Liver (tissue), 9 donors: ENCODE results near the gene PHF21B. TPM values are rescaled to one million over a fixed set of nuclear protein-coding genes. Genes with fewer than 3 reads are reported as not detected.

ENCODE experiments used
- DNase-seq: peaks from one replicate; pipeline ENCODE4 v3.0.0-alpha.2; 2017; ENCODE audit warnings: low spot score
- H3K27ac ChIP-seq, 2 donors: one replicate each; pipeline ENCODE4 v1.7.0; 2013; ENCODE audit warnings: inconsistent platforms in 2 of 2, low read length in 2 of 2, control low read depth in 1 of 2, low read depth in 1 of 2, mild to moderate bottlenecking in 1 of 2
- H3K27me3 ChIP-seq, 4 donors: one replicate each; pipeline versions ENCODE4 v1.6.1 to v1.7.0; 2013; ENCODE audit warnings: low read length in 3 of 4, inconsistent platforms in 1 of 4, mild to moderate bottlenecking in 1 of 4, moderate library complexity in 1 of 4; ENCODE audit not compliant: control insufficient read depth in 4 of 4, insufficient read depth in 4 of 4
- H3K36me3 ChIP-seq, 4 donors: one replicate each; pipeline versions ENCODE4 v1.6.1 to v1.7.0; 2013; ENCODE audit warnings: low read length in 3 of 4, mild to moderate bottlenecking in 3 of 4, low read depth in 1 of 4, moderate library complexity in 1 of 4; ENCODE audit not compliant: control insufficient read depth in 4 of 4, insufficient read depth in 3 of 4
- H3K4me1 ChIP-seq, 4 donors: one replicate each; pipeline versions ENCODE4 v1.6.1 to v1.7.0; 2013; ENCODE audit warnings: low read length in 3 of 4, mild to moderate bottlenecking in 3 of 4, moderate library complexity in 1 of 4; ENCODE audit not compliant: control insufficient read depth in 4 of 4, insufficient read depth in 4 of 4
- H3K4me3 ChIP-seq, 3 donors: one replicate each; pipeline versions ENCODE4 v1.6.1 to v1.7.0; 2013; ENCODE audit warnings: low read length in 3 of 3, control low read depth in 1 of 3, low read depth in 1 of 3, mild to moderate bottlenecking in 1 of 3
- H3K9ac ChIP-seq, 2 donors: one replicate each; pipeline ENCODE4 v1.7.0; 2013; ENCODE audit warnings: low read length in 2 of 2, mild to moderate bottlenecking in 2 of 2, moderate library complexity in 2 of 2, control low read depth in 1 of 2, low read depth in 1 of 2
- H3K9me3 ChIP-seq, 4 donors: one replicate each; pipeline versions ENCODE4 v1.6.1 to v1.7.0; 2013; ENCODE audit warnings: low read length in 3 of 4; ENCODE audit not compliant: control insufficient read depth in 4 of 4
- EGR1 ChIP-seq, 2 donors: IDR thresholded peaks; 2 replicates each; pipeline ENCODE4 v1.6.1; 2016 to 2018; ENCODE audit warnings: antibody characterized with exemption in 2 of 2, low read depth in 2 of 2
- FOXA1 ChIP-seq: IDR thresholded peaks from 2 replicates; pipeline ENCODE4 v1.6.1; 2016; ENCODE audit warnings: antibody characterized with exemption
- FOXA2 ChIP-seq: IDR thresholded peaks from 2 replicates; pipeline ENCODE4 v1.6.1; 2016; ENCODE audit warnings: antibody characterized with exemption
- GABPA ChIP-seq, 2 donors: IDR thresholded peaks in 1 of 2; conservative IDR thresholded peaks in 1 of 2; 2 replicates each; pipeline ENCODE4 v1.6.1; 2016; ENCODE audit warnings: antibody characterized with exemption in 2 of 2, mild to moderate bottlenecking in 1 of 2, moderate library complexity in 1 of 2
- HNF4A ChIP-seq, 2 donors: conservative IDR thresholded peaks; 2 replicates each; pipeline ENCODE4 v1.6.1; 2016; ENCODE audit warnings: antibody characterized with exemption in 2 of 2, mild to moderate bottlenecking in 2 of 2
- HNF4G ChIP-seq: IDR thresholded peaks from 2 replicates; pipeline ENCODE4 v1.6.1; 2016; ENCODE audit warnings: antibody characterized with exemption
- JUND ChIP-seq, 2 donors: IDR thresholded peaks; 2 replicates each; pipeline ENCODE4 v1.6.1; 2016; ENCODE audit warnings: antibody characterized with exemption in 2 of 2
- NR2F2 ChIP-seq: IDR thresholded peaks from 2 replicates; pipeline ENCODE4 v1.6.1; 2016; ENCODE audit warnings: antibody characterized with exemption
- RAD21 ChIP-seq, 2 donors: IDR thresholded peaks; 2 replicates each; pipeline ENCODE4 v1.6.1; 2016; ENCODE audit warnings: antibody characterized with exemption in 2 of 2, mild to moderate bottlenecking in 2 of 2
- RXRA ChIP-seq, 2 donors: IDR thresholded peaks; 2 replicates each; pipeline ENCODE4 v1.6.1; 2017 to 2018; ENCODE audit warnings: antibody characterized with exemption in 2 of 2, mild to moderate bottlenecking in 1 of 2
- SP1 ChIP-seq: IDR thresholded peaks from 2 replicates; pipeline ENCODE4 v1.6.1; 2018; ENCODE audit warnings: antibody characterized with exemption, mild to moderate bottlenecking
- TAF1 ChIP-seq: conservative IDR thresholded peaks from 2 replicates; pipeline ENCODE4 v1.6.1; 2016; ENCODE audit warnings: antibody characterized with exemption, mild to moderate bottlenecking
- YY1 ChIP-seq: IDR thresholded peaks from 2 replicates; pipeline ENCODE4 v1.6.1; 2016; ENCODE audit warnings: antibody characterized with exemption, mild to moderate bottlenecking
- WGBS: extraction: QIAGEN DNeasy Blood & Tissue Kit; methylation state at CpG from one replicate; pipeline ENCODE4 v1.1.7; 2013; 5-methylcytosine and 5-hydroxymethylcytosine counted together
- polyA plus RNA-seq, 2 donors: library from polyadenylated mRNA; stranded (reverse) in 1 of 2; unstranded in 1 of 2; fragments of 200-250 nt in 1 of 2; fragments of >200 nt in 1 of 2; fragmentation: Nextera tagmentation in 1 of 2; extraction: Ambion mirVana in 1 of 2; gene quantifications; one replicate each; pipeline versions ENCODE4 v1.2.1 to v1.2.3, GENCODE V29; 2013 to 2015
- total RNA-seq, 2 donors: library from RNA; depleted of rRNA; stranded (reverse); fragments of >200 nt; gene quantifications; one replicate each; pipeline ENCODE4 v1.2.3, GENCODE V29; 2014
- TF ChIP-seq, protein P1 (sequence below): IDR thresholded peaks from 2 replicates; pipeline ENCODE4 v1.6.1; 2016; ENCODE audit warnings: antibody characterized with exemption
- TF ChIP-seq, protein P2 (sequence below): fragments of 150-350 bp; IDR thresholded peaks from 2 replicates; pipeline ENCODE4 v1.5.1; 2017; ENCODE audit warnings: improper control_type of control experiment, low read depth, low read length; ENCODE audit not compliant: missing input control
- TF ChIP-seq, protein P3 (sequence below): IDR thresholded peaks from 2 replicates; pipeline ENCODE4 v1.6.1; 2016; ENCODE audit warnings: antibody characterized with exemption
- TF ChIP-seq, protein P4 (sequence below): IDR thresholded peaks from 2 replicates; pipeline ENCODE4 v1.6.1; 2016; ENCODE audit warnings: antibody characterized with exemption, mild to moderate bottlenecking
- TF ChIP-seq, protein P5 (sequence below): IDR thresholded peaks from 2 replicates; pipeline ENCODE4 v1.6.1; 2016; ENCODE audit warnings: antibody characterized with exemption
- donor health status: healthy.
- donor health status: healthy.
- donor health status: healthy.
- donor health status: healthy.
- donor health status: healthy.

PHF21B gene
- total and polyA plus RNA-seq, 4 donors, result not detected

DNA sequence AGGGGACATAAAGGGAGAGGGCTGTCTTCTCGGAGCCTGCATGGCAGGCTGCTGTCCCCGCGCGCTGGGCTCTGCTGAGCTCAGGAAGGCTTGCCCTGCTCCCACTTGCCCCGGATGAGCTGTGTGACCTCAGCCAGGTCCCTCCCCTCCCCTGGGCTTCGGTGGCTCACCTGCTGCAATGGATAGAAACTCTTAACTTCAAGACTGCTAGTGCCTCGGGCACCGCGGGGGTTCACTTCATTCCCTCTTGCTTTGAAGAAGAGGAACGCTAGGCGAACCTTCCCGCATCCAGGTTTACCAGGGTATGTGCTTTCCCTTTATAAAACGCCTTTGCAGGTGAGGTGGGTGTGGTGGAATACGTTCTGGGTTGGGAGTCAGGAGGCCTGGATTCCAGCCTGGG lies 115.0 kb downstream of the PHF21B start:
- Histone ChIP-seq H3K9ac (no peak overlapping the region), H3K27ac (no peak overlapping the region), H3K36me3 (no peaks in the 10 kb centered on the region), H3K9me3 (no peaks in the 10 kb centered on the region), H3K27me3 (no peaks in the 10 kb centered on the region), H3K4me3 (no peak overlapping the region), H3K4me1 (no peaks in the 10 kb centered on the region)
- DNase-seq, result no peak
- WGBS, result 83% methylated on average over 14 of the region's 14 CpGs
- TF ChIP-seq GABPA (IDR thresholded peaks at IDR 0.05 in 1 of 2, conservative IDR thresholded peaks at IDR 0.05 in 1 of 2), result no peak
- TF ChIP-seq RAD21 (IDR thresholded peaks at IDR 0.05), result no peak
- no peak for TF ChIP-seq HNF4A (conservative IDR thresholded peaks at IDR 0.05)
- TF ChIP-seq FOXA1, result no peak
- TF ChIP-seq, protein P1, sequence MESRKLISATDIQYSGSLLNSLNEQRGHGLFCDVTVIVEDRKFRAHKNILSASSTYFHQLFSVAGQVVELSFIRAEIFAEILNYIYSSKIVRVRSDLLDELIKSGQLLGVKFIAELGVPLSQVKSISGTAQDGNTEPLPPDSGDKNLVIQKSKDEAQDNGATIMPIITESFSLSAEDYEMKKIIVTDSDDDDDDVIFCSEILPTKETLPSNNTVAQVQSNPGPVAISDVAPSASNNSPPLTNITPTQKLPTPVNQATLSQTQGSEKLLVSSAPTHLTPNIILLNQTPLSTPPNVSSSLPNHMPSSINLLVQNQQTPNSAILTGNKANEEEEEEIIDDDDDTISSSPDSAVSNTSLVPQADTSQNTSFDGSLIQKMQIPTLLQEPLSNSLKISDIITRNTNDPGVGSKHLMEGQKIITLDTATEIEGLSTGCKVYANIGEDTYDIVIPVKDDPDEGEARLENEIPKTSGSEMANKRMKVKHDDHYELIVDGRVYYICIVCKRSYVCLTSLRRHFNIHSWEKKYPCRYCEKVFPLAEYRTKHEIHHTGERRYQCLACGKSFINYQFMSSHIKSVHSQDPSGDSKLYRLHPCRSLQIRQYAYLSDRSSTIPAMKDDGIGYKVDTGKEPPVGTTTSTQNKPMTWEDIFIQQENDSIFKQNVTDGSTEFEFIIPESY, result no peak
- TF ChIP-seq, protein P2, sequence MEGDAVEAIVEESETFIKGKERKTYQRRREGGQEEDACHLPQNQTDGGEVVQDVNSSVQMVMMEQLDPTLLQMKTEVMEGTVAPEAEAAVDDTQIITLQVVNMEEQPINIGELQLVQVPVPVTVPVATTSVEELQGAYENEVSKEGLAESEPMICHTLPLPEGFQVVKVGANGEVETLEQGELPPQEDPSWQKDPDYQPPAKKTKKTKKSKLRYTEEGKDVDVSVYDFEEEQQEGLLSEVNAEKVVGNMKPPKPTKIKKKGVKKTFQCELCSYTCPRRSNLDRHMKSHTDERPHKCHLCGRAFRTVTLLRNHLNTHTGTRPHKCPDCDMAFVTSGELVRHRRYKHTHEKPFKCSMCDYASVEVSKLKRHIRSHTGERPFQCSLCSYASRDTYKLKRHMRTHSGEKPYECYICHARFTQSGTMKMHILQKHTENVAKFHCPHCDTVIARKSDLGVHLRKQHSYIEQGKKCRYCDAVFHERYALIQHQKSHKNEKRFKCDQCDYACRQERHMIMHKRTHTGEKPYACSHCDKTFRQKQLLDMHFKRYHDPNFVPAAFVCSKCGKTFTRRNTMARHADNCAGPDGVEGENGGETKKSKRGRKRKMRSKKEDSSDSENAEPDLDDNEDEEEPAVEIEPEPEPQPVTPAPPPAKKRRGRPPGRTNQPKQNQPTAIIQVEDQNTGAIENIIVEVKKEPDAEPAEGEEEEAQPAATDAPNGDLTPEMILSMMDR, result no peak
- TF ChIP-seq, protein P3, sequence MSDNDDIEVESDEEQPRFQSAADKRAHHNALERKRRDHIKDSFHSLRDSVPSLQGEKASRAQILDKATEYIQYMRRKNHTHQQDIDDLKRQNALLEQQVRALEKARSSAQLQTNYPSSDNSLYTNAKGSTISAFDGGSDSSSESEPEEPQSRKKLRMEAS, result no peak
- TF ChIP-seq YY1, result no peak
- no peak for TF ChIP-seq JUND (IDR thresholded peaks at IDR 0.05)
- TF ChIP-seq FOXA2, result no peak
- TF ChIP-seq TAF1, result no peak
- TF ChIP-seq EGR1 (IDR thresholded peaks at IDR 0.05; ENCODE audit: low read depth in 2 of 2), result no peak
- no peak for TF ChIP-seq SP1
- TF ChIP-seq NR2F2, result no peak
- TF ChIP-seq, protein P4, sequence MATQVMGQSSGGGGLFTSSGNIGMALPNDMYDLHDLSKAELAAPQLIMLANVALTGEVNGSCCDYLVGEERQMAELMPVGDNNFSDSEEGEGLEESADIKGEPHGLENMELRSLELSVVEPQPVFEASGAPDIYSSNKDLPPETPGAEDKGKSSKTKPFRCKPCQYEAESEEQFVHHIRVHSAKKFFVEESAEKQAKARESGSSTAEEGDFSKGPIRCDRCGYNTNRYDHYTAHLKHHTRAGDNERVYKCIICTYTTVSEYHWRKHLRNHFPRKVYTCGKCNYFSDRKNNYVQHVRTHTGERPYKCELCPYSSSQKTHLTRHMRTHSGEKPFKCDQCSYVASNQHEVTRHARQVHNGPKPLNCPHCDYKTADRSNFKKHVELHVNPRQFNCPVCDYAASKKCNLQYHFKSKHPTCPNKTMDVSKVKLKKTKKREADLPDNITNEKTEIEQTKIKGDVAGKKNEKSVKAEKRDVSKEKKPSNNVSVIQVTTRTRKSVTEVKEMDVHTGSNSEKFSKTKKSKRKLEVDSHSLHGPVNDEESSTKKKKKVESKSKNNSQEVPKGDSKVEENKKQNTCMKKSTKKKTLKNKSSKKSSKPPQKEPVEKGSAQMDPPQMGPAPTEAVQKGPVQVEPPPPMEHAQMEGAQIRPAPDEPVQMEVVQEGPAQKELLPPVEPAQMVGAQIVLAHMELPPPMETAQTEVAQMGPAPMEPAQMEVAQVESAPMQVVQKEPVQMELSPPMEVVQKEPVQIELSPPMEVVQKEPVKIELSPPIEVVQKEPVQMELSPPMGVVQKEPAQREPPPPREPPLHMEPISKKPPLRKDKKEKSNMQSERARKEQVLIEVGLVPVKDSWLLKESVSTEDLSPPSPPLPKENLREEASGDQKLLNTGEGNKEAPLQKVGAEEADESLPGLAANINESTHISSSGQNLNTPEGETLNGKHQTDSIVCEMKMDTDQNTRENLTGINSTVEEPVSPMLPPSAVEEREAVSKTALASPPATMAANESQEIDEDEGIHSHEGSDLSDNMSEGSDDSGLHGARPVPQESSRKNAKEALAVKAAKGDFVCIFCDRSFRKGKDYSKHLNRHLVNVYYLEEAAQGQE, result no peak
- no peak for TF ChIP-seq HNF4G
- TF ChIP-seq RXRA (IDR thresholded peaks at IDR 0.05), result no peak
- TF ChIP-seq, protein P5, sequence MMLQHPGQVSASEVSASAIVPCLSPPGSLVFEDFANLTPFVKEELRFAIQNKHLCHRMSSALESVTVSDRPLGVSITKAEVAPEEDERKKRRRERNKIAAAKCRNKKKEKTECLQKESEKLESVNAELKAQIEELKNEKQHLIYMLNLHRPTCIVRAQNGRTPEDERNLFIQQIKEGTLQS, result no peak
